Ascending aorta (tissue), 2 donors: Measurements from ENCODE around the gene INTS14. TPM values are rescaled to one million over a fixed set of nuclear protein-coding genes. Genes with fewer than 3 reads are reported as not detected.

Source experiments
- DNase-seq, 2 donors: peaks; one replicate each; pipeline ENCODE4 v3.0.0-alpha.2; 2019; ENCODE audit warnings: low spot score in 2 of 2
- H3K27ac ChIP-seq, 2 donors: fragments of 200-600 bp; sonication (generic); one replicate each; pipeline ENCODE4 v1.5.1; 2016 to 2017; ENCODE audit warnings: mild to moderate bottlenecking in 1 of 2
- H3K27me3 ChIP-seq: fragments of 200-600 bp; sonication (generic); one replicate; pipeline ENCODE4 v1.5.1; 2017
- H3K36me3 ChIP-seq, 2 donors: fragments of 200-600 bp; sonication (generic); one replicate each; pipeline ENCODE4 v1.5.1; 2016
- H3K4me1 ChIP-seq, 2 donors: fragments of 200-600 bp; sonication (generic); one replicate each; pipeline ENCODE4 v1.5.1; 2016 to 2017; ENCODE audit warnings: mild to moderate bottlenecking in 1 of 2
- H3K4me3 ChIP-seq, 2 donors: fragments of 200-600 bp; sonication (generic); one replicate each; pipeline ENCODE4 v1.5.1; 2016 to 2017; ENCODE audit warnings: mild to moderate bottlenecking in 1 of 2
- H3K9me3 ChIP-seq, 2 donors: fragments of 200-600 bp; sonication (generic); one replicate each; pipeline ENCODE4 v1.5.1; 2016
- intact Hi-C: fragments of 100-400 bp; cut with DNase I; formaldehyde crosslinking; loops from one replicate; pipeline ENCODE4 v1.15.1; 2023
- total RNA-seq: library from RNA; depleted of rRNA; stranded (reverse); fragments of >200 nt; gene quantifications from one replicate; pipeline ENCODE4 v1.1.0, GENCODE V29; 2016
- TF ChIP-seq, protein P1 (sequence below), 3 experiments: fragments of 200-600 bp in 2 of 3; fragments of 450-650 bp in 1 of 3; sonication (generic) in 2 of 3; IDR thresholded peaks; one replicate each; pipeline ENCODE4 v1.5.1; 2016 to 2019; ENCODE audit warnings: antibody characterized with exemption in 3 of 3, mild to moderate bottlenecking in 1 of 3, moderate library complexity in 1 of 3

Gene INTS14
- total RNA-seq, 1 donor from 2014 or later, result 14.5 TPM

- intact Hi-C loops, result no loop called here
- H3K9me3 ChIP-seq, result no peaks in the 10 kb centered on the region
- no peak overlapping the region for H3K4me3 ChIP-seq
- H3K27me3 ChIP-seq, result no peaks in the 10 kb centered on the region
- H3K4me1 ChIP-seq, result no peaks in the 10 kb centered on the region
- no peak overlapping the region for H3K27ac ChIP-seq
- DNase-seq, result no peak
- no peaks in the 10 kb centered on the region for H3K36me3 ChIP-seq
- TF ChIP-seq, protein P1, sequence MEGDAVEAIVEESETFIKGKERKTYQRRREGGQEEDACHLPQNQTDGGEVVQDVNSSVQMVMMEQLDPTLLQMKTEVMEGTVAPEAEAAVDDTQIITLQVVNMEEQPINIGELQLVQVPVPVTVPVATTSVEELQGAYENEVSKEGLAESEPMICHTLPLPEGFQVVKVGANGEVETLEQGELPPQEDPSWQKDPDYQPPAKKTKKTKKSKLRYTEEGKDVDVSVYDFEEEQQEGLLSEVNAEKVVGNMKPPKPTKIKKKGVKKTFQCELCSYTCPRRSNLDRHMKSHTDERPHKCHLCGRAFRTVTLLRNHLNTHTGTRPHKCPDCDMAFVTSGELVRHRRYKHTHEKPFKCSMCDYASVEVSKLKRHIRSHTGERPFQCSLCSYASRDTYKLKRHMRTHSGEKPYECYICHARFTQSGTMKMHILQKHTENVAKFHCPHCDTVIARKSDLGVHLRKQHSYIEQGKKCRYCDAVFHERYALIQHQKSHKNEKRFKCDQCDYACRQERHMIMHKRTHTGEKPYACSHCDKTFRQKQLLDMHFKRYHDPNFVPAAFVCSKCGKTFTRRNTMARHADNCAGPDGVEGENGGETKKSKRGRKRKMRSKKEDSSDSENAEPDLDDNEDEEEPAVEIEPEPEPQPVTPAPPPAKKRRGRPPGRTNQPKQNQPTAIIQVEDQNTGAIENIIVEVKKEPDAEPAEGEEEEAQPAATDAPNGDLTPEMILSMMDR (IDR thresholded peaks at IDR 0.05), result no peak
Observed at GRCh38 chr15:65541231-65541820, 69.6 kb downstream of the INTS14 start.

- TF ChIP-seq, protein P1 (IDR thresholded peaks at IDR 0.05), result no peak
- intact Hi-C loops, result no loop called here
- Histone ChIP-seq H3K27me3 (no peaks in the 10 kb centered on the region), H3K36me3 (no peaks in the 10 kb centered on the region), H3K4me1 (no peaks in the 10 kb centered on the region), H3K9me3 (no peaks in the 10 kb centered on the region), H3K4me3 (no peak overlapping the region), H3K27ac (no peak overlapping the region)
- no peak for DNase-seq
Observed at GRCh38 chr15:65540314-65540713, 70.6 kb downstream of the INTS14 start.

DNA sequence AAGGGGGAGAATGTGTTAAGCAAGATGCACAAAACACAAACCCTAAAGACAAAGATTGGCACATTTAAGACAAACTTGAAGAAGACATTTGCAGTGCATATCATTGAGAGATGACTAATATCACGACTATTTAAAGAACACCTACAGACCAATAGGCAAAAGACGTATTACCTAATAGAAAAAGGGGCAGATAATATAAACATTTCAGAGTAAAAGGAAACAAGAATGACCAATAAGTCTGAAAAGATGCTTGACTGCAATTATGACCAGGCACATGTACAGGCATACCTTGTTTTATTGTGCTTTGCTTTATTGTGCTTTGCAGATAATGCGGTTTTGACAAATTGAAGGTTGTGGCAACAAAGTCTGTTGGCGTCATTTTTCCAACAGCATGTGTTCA, 75.7 kb downstream of the INTS14 start:
- intact Hi-C loops, result no loop called here
- TF ChIP-seq, protein P1 (IDR thresholded peaks at IDR 0.05), result no peak
- Histone ChIP-seq H3K36me3 (no peaks in the 10 kb centered on the region), H3K4me1 (peaks cover 0 to 7% of the 10 kb centered on the region in 2 donors), H3K9me3 (no peaks in the 10 kb centered on the region), H3K27ac (no peak overlapping the region), H3K4me3 (no peak overlapping the region), H3K27me3 (no peaks in the 10 kb centered on the region)
- no peak for DNase-seq

GRCh38 chr15:65533057-65533756, 77.7 kb downstream of the INTS14 start:
- TF ChIP-seq, protein P1 (IDR thresholded peaks at IDR 0.05), result no peak
- intact Hi-C loops, result loop anchor here (5.0 kb wide), 1 partner anchor 79 kb away; the partner anchor contains the start of gene INTS14

GRCh38 chr15:65532738-65533051, 78.2 kb downstream of the INTS14 start:
- no peak for DNase-seq
- Histone ChIP-seq H3K27me3 (no peaks in the 10 kb centered on the region), H3K27ac (no peak overlapping the region), H3K4me3 (no peak overlapping the region), H3K4me1 (peaks cover 0 to 12% of the 10 kb centered on the region in 2 donors), H3K36me3 (no peaks in the 10 kb centered on the region), H3K9me3 (no peaks in the 10 kb centered on the region)
- TF ChIP-seq, protein P1 (IDR thresholded peaks at IDR 0.05), result no peak
- intact Hi-C loops, result loop anchor here (5.0 kb wide), 1 partner anchor 80 kb away; the partner anchor contains the start of gene INTS14

More at GRCh38 chr15:65533057-65533756, 77.7 kb downstream of the INTS14 start:
- DNase-seq, result no peak
- Histone ChIP-seq H3K9me3 (no peaks in the 10 kb centered on the region), H3K36me3 (no peaks in the 10 kb centered on the region), H3K4me1 (peaks cover 0 to 12% of the 10 kb centered on the region in 2 donors), H3K4me3 (no peak overlapping the region), H3K27me3 (no peaks in the 10 kb centered on the region), H3K27ac (no peak overlapping the region)
